ELF-1 (cell line): ENCODE data around the gene CDK5RAP1.
"Not testable (repeated sequence)": the region's sequence is repeated elsewhere in the genome, so short reads cannot be mapped to it uniquely, and the experiment has no call there.

Source experiments
- DNase-seq: peaks from one replicate; pipeline ENCODE4 v3.0.0-alpha.2; 2016; ENCODE audit warnings: low read depth, low spot score

CDK5RAP1 gene

DNA sequence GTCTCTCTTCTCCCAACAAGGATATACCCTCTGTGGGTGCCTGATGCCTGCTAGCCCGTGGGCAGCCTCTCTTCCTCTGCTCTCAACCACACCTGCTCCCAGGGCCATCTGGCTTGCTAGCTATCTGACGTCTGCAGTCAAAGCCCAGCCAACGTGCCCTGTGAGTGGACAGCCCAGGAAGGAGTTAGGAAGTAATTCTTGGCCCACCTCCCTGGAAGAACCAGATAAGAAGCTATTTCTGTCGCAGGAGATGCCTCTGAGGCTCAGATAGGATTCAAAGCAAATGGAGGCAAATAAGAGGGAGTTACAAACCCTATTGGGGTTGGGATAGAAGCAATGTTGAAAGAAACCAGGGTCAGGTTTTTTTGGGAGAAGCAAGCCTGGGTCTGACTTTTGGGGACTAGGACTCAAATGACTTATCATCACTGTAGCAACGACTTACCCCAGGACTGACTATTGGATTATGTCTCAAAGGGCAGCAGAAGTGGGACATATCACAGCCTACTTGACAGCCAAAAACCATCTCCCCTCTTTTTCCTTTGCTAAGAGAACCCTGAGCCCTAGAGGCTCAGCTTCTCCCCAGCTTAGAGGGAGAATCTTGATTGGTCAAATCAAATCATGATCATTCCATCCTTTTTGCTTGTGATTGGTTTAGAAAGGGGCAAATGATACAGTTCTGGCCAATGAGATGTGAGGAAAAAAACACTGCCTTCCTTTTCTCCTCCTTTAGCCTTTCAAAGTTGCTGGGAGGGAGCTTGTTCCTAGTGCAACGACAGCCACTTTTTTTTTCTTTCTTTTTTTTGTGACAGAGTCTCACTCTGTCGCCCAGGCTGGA lies 18.0 kb upstream of the CDK5RAP1 start:
- DNase-seq: no peak

GRCh38 chr20:33418033-33418432 lies 16.7 kb upstream of the CDK5RAP1 start:
- no peak for DNase-seq

DNA sequence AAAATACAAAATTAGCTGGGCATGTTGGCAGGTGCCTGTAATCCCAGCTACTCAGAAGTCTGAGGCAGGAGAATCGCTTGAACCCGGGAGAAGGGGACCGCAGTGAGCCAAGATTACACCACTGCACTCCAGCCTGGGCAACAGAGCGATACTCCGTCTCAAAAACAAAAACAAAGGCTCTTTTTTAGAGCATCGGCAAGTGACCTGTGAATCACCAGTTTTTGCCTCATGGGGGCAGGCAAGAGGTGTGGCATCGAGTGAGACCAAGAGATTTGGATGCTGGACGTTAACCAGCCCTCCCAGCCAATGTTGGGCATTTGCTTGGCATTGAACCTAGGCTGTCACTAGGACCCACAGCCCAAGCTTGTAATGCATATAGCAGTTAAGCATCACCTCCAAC lies 14.6 kb upstream of the CDK5RAP1 start:
- DNase-seq: peak; percentile 42

- no peak for DNase-seq
These were observed 11.1 kb upstream of the CDK5RAP1 start for GRCh38 chr20:33412484-33412838.

DNA sequence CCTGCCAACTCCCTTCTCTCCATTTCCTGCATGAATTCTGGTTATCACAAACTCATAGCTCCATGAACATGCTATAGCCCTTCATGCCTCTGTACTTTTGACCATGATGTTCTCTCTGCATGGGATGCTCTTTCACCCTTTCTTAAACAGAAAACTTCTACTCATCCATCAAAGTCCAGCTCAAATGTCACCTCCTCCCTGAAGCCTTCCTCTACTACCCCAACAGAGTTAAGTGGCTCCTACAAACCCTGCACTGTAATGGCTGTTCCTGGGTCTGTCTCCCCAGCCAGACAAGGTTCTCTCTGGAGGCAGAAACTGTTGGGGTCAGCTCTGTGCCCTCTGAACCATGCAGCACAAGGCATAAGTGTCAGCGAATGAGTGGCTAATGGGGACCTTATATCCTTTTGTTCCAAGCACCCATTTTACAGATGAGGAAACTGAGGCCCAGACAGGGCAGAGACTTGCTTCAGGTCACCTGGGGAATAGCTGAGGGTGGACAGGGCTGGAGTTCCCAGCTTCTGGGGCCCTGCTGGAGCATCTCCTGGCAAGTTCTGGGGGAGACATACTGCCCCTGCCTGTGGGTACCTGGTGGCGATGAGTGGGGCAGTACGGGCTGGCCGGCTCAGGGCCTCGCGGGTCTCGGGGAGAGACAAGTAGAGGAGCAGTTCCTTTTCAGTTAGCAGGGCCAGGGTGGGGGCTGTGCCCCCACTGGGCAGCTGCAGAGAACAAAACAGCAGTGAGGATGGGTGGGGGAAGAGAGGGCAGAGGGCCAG lies 10.6 kb upstream of the CDK5RAP1 start:
- no peak for DNase-seq

DNA sequence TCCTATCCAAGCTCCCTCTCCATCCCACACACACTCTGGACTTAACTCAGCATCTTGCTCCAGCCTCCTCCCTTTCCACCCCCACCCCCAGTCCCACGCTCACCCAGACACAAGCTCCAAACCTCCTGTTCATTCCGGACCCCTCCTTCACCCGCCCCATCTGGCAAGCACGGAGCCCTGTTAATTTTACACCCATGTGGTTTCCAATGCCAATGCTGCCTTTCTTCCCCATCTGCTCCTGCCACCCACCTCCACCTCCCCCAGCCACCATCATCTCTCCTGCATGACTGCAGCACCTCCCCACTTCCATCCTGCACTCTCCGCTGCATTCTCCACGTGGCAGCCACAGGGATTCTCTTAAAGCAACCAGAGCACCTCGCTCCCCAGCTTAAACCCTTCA lies 9.9 kb upstream of the CDK5RAP1 start:
- no peak for DNase-seq

DNA sequence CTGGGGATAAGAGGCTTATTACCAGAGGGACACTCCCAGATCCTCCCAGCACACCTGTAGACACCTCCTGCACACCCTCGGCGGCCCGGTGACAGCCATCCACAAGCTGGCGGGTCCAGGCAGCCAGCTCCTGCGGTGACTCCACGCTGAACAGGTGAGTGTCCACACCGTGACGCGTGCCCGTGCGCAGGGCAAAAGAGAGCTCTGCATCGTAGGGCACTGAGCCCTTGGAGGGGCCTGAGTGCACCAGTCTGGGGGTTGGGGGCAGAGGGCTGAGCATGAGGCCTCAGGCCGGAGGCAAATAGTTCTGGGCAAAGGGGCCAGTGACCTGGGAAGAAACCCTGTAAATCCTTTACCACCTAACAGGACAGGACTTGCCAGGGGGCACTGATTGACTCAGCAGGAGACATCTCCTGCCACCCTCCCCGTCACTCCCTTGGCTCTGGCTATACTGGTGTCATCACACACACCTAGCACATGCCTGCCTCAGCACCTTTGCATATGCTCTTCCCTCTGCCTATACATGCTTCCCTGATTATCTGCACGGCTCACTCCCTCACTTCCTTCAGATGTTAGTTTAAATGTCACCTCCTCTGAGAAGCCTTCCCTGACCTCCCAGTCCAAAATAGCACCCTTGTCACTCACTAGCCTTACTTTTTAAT lies 8.9 kb upstream of the CDK5RAP1 start:
- no peak for DNase-seq

DNA sequence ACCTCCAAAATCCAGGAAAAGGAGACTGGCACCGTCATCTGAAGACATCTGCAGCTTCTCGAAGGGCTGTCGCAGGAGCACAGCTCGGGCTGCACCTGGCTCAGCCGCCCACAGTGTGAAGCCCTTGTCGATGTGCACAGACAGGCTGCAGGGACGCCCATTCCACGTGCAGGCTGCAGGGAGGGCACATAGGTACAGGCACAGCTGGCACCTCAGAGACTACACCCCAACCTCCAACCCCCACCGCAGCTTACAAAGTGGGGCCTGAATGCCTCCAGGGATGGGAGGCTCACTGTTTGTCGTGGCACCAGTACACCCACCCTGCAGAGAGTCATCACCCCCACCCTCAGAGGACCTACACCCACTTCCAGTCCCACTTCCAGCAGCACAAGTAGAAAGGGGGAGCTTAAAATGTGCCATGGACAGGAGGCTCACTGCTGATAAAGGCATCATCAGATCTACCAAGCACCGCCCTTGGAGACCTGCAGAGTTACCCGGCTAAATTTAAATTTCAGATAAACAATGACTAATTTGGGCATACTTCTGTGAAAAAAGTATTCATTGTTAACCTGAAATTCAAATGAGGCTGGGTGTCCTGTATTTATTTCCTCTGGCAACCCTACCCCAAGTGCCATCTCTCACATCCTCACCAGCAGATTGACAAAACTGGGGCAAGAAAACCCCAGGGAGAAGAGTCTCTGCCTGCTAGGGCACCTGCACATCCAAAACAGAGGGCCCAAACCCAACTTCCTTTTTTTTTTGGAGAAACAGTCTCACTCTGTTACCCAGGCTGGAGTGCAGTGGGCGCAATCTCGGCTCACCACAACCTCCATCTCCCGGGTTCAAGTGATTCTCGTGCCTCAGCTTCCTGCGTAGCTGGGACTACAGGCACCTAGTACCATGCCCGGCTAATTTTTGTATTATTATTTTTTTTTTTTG lies 7.7 kb upstream of the CDK5RAP1 start:
- DNase-seq: no peak

GRCh38 chr20:33408313-33408712 lies 7.0 kb upstream of the CDK5RAP1 start:
- no peak for DNase-seq

DNA sequence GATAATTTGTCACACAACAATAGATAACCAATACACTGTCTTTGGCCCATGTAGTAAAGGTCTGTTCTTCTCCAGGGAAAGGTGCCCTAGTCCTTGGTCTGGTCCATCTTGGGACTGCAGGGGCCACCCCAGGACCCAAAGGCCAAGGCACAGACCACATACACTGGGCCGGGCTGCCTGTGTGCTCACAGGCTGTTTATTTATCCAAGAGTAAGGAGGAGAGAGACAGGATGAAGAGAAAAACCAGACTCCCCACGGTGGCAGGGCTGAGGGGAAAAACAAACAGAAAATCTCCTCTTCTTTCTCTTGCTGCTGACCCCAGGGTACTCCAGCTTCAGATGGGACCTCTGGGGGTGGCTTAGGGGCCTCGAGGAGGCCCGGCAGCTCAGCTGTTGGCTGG lies 6.5 kb upstream of the CDK5RAP1 start:
- no peak for DNase-seq

DNA sequence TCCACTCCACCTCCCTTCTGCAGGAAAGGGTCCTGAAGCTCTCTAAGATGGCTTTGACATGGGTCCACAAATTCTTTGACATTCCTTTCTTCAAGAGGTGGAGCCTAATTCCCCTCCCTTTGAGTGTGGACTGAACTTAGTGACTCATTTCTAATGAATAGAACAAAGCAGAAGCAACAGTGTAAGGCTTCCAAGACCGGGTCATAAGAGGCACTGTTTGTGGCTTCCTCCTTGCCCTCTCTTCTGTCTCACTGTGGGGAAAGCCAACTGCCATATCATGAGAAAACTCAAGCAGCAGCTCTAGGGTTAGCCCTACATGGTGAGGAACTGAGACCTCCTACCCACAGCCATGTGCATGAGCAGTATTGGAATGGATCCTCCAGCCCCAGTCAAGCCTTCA lies 5.9 kb upstream of the CDK5RAP1 start:
- DNase-seq: no peak

GRCh38 chr20:33404281-33404680 lies 3.0 kb upstream of the CDK5RAP1 start:
- no peak for DNase-seq

DNA sequence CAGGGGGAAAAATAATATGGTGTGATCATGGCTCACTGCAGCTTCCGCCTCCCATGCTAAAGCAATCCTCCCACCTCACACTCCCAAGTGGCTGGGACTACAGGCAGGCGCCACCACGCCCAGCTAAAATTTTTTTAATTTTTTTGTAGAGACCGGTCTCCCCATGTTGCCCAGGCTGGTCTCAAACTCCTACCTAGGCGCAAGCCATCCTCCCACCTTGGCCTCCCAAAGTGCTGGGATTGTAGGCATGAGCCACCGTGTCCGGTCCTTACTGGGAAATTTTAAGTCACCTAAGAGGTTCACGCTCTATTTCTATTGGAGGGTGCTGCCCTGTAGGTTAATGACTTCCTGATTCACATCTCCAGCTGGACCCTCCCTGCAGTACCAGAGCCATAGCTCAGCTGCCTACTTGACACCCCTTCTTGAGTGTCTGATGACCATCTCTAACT lies 626 bp upstream of the CDK5RAP1 start:
- DNase-seq: no peak

- no peak for DNase-seq
These were observed 521 bp downstream of the CDK5RAP1 start for GRCh38 chr20:33400812-33401183.

GRCh38 chr20:33399924-33400323 lies 1.4 kb downstream of the CDK5RAP1 start:
- no peak for DNase-seq

DNA sequence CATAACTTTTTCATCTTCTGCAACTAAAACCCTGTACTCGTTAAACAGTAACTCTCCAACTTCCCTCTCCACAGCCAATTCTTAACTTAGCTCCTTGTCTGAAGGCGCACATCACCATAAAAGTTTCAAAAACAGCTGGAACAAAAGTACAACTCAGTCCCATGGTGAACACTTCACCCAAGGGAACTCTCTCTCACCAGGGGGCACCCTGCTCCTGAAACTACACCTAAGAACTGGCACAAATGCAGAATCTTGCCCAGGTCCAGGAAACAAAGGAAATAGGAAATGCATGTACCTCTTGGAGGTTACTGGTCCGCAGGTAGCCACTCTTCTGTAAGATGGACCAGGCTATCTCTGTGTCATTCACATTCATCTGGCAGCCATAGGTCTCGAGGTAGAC lies 6.6 kb downstream of the CDK5RAP1 start:
- DNase-seq: no peak

DNA sequence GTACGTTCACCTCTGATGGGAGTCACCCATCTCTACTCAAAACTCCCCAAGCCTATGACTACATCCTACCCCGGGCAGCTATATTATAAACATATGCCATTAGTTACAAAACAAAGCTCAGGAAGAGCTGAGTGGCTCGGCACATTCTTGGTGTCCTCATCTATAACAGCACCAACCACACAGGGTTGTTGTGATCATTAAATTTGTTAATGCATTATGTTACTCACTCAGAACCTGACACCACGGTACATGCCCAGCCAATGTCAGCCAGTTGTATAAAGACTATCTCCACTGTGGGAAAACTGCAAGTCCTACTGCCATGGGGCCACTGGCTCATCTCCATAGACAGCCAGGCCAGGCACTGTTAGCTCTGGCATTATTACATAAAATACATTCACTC lies 7.7 kb downstream of the CDK5RAP1 start:
- no peak for DNase-seq

- DNase-seq: peak; percentile 37
These were observed 9.4 kb downstream of the CDK5RAP1 start for GRCh38 chr20:33391722-33392415.

DNA sequence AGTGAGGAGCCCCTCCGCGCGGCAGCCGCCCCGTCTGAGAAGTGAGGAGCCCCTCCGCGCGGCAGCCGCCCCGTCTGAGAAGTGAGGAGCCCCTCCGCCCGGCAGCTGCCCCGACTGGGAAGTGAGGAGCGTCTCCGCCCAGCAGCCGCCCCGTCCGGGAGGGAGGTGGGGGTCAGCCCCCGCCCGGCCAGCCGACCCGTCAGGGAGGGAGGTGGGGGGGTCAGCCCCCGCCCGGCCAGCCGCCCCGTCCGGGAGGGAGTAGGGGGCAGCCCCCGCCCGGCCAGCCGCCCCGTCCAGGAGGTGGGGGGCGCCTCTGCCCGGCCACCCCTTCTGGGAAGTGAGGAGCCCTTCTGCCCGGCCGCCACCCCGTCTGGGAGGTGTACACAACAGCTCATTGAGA lies 12.0 kb downstream of the CDK5RAP1 start:
- DNase-seq: not testable (repeated sequence)

DNA sequence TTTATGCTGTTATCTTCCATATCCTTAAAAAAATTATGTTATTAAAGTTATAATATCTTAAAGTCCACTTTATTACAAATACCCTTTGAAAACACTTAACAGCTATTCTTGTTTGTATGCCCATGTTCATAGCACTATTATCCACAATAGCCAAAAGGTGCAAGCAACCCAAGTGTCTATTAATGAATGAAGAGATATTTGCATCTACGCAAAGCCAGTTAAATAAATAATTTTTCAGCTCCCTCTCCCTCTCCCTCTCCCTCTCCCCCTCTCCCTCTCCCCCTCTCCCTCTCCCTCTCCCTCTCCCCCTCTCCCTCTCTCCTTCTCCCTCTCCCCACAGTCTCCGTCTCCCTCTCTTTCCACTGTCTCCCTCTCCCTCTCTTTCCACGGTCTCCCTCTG lies 13.1 kb downstream of the CDK5RAP1 start:
- no peak for DNase-seq

- peak; percentile 26 for DNase-seq
These were observed 14.1 kb downstream of the CDK5RAP1 start for GRCh38 chr20:33387177-33387576.
